Panc1 (cell line): ENCODE data around the gene WDR82.

Experiments used
- CTCF ChIP-seq: fragments of 450-650 bp; IDR thresholded peaks from 2 replicates; pipeline ENCODE4 v1.5.1; 2017; ENCODE audit warnings: mild to moderate bottlenecking
- POLR2AphosphoS5 ChIP-seq: IDR thresholded peaks from 2 replicates; pipeline ENCODE4 v1.6.1; 2012; ENCODE audit warnings: mild to moderate bottlenecking, low read depth, low read length, moderate library complexity
- SIN3A ChIP-seq: IDR thresholded peaks from 2 replicates; pipeline ENCODE4 v1.6.1; 2012; ENCODE audit warnings: low read depth, mild to moderate bottlenecking, low read length, moderate library complexity, borderline replicate concordance; ENCODE audit not compliant: insufficient read depth

GRCh38 chr3:52306978-52307377, 28.5 kb upstream of the WDR82 start:
- TF ChIP-seq CTCF = no peak
- TF ChIP-seq SIN3A = no peak
- TF ChIP-seq POLR2AphosphoS5 = no peak
